Erythroblast (primary cell): Measurements from ENCODE around the gene RCC1.

Experiments
- GATA1 ChIP-seq: IDR thresholded peaks from 2 replicates; pipeline ENCODE4 v1.6.1; 2011; ENCODE audit warnings: low read depth, mild to moderate bottlenecking, control low read depth, low read length, moderate library complexity
- POLR2A ChIP-seq: IDR thresholded peaks from 2 replicates; pipeline ENCODE4 v1.6.1; 2011; ENCODE audit warnings: mild to moderate bottlenecking, low read length

GRCh38 chr1:28579401-28579800 lies 73.6 kb downstream of the RCC1 start:
- no peak for TF ChIP-seq POLR2A
- TF ChIP-seq GATA1 = no peak
